NCI-H2196 (cell line): ENCODE results near the gene MAP3K5.
"Not testable (repeated sequence)": the region's sequence is repeated elsewhere in the genome, so short reads cannot be mapped to it uniquely, and the experiment has no call there.

ENCODE experiments used
- DNase-seq: peaks from one replicate; lab custom pipeline; 2025; ENCODE audit not compliant: unreplicated experiment; lab: John Stamatoyannopoulos, UW

MAP3K5 gene

GRCh38 chr6:136590846-136591245 is 201.4 kb downstream of the MAP3K5 start:
- DNase-seq: not testable (repeated sequence)

GRCh38 chr6:136587527-136587926 is 204.8 kb downstream of the MAP3K5 start:
- DNase-seq: no peak

- no peak for DNase-seq
These were observed 206.0 kb downstream of the MAP3K5 start for GRCh38 chr6:136586295-136586694.

GRCh38 chr6:136585523-136585922 is 206.8 kb downstream of the MAP3K5 start:
- not testable (repeated sequence) for DNase-seq

GRCh38 chr6:136584290-136584689 is 208.0 kb downstream of the MAP3K5 start:
- not testable (repeated sequence) for DNase-seq

GRCh38 chr6:136582711-136583471 is 209.4 kb downstream of the MAP3K5 start:
- peak; percentile 47 for DNase-seq

GRCh38 chr6:136579800-136580199 is 212.5 kb downstream of the MAP3K5 start:
- no peak for DNase-seq

- no peak for DNase-seq
These were observed 215.5 kb downstream of the MAP3K5 start for GRCh38 chr6:136576821-136577220.

- no peak for DNase-seq
These were observed 220.8 kb downstream of the MAP3K5 start for GRCh38 chr6:136571496-136571895.

GRCh38 chr6:136571065-136571464 is 221.2 kb downstream of the MAP3K5 start:
- no peak for DNase-seq

- DNase-seq: peak; percentile 36
These were observed 224.1 kb downstream of the MAP3K5 start for GRCh38 chr6:136568129-136568528.

- DNase-seq: no peak
These were observed 224.6 kb downstream of the MAP3K5 start for GRCh38 chr6:136567688-136568087.

GRCh38 chr6:136566851-136567250 is 225.4 kb downstream of the MAP3K5 start:
- DNase-seq: no peak

- DNase-seq: peak; percentile 45
These were observed 226.2 kb downstream of the MAP3K5 start for GRCh38 chr6:136566007-136566487.

GRCh38 chr6:136564180-136564579 is 228.1 kb downstream of the MAP3K5 start:
- no peak for DNase-seq

GRCh38 chr6:136563386-136564152 is 228.7 kb downstream of the MAP3K5 start:
- no peak for DNase-seq

GRCh38 chr6:136562211-136562610 is 230.1 kb downstream of the MAP3K5 start:
- DNase-seq: no peak

GRCh38 chr6:136553166-136553787 is 239.0 kb downstream of the MAP3K5 start:
- no peak for DNase-seq

- no peak for DNase-seq
These were observed 240.2 kb downstream of the MAP3K5 start for GRCh38 chr6:136552054-136552453.

- DNase-seq: no peak
These were observed 241.2 kb downstream of the MAP3K5 start for GRCh38 chr6:136551103-136551502.

GRCh38 chr6:136550330-136551071 is 241.8 kb downstream of the MAP3K5 start, which contains the start of gene MAP7:
Gene MAP7 (minus strand): TSS chr6:136550422. CDS start chr6:136550408, 14 bp downstream.
- DNase-seq: peak; percentile 93
